GM19099 (cell line): Measurements from ENCODE around the gene TPRA1.

ENCODE experiments used
- POLR2A ChIP-seq: IDR thresholded peaks from 3 replicates; pipeline ENCODE4 v1.6.1; 2011; ENCODE audit warnings: low read depth; ENCODE audit not compliant: insufficient read length; ENCODE audit errors: extremely low read depth

Gene TPRA1

DNA sequence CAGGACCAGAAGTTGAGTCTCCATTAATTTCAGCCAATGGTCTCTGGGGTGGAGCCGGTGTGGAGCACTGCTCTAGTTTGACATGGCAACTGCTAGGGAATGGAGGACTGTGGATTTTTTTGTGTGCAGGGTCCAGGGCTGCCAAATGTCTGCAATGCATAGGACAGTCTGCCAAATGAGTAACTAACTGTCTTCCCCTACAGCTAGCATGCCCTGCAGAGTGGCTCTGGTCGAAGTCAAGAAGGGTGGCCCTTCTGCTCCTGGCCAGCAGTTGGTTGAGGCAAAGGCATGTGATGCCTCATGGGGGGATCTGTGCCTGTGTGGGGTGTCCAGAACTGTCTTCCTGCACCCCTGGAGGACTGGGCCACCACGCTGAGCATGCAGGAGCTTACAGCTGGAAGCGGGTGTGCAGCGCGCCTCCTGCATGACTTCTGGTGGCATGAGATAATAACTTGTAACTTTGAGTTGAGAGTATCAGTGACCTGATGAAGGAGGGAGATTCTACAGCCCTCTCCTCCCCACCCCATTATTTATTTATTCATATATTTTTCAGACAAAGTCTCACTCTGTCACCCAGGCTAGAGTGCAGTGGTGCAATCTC, 4.6 kb downstream of the TPRA1 start:
- TF ChIP-seq POLR2A, result no peak

DNA sequence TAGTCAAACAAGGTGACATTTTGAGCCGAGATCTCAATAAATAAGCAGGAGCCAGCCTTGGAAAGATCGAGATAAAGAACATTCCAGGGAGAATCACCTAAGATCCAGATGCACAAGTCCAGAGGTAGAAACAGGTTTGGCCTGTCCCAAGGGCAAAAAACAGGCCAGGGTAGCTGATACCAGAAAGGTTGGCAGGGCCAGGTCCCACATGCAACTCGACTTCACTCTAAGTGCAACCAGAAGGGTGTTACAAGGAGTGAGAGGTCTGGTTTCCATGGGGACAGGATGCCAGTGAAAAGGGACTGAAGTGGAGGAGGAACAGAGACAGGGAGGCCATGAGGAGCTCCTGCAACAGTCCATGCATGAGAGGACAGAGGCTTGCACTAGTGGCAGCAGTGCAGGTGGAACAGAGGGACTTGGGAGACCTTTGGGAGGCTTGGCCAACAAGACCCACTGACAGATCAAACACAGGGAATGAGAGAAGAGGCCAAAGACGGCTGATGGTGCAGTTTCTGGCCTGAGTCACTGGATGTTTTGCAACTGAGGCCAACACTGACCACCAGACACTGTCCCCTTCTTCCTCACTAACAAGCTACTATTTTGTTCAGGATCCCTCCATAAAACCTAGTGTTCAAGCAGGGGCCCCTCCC, 5.2 kb downstream of the TPRA1 start:
- TF ChIP-seq POLR2A, result no peak

DNA sequence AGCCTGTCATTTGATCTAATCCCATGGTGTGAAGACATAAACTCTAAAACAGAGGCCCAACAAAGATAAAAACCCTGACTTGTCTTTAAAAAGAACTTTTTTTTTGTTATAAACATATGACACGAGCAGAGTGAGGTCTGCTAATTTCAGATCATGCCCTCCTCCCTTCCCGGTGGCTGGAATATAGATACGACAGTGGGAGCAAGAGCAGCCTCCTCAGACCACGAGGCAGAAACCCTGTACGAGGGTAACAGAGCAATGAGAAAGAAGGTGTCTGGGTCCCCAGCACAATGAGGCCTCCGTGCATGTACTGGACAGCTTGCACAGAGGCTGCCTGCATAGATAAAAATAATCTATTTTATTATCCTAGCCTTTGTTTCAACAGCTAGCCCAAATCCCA, 5.8 kb downstream of the TPRA1 start:
- TF ChIP-seq POLR2A, result no peak

DNA sequence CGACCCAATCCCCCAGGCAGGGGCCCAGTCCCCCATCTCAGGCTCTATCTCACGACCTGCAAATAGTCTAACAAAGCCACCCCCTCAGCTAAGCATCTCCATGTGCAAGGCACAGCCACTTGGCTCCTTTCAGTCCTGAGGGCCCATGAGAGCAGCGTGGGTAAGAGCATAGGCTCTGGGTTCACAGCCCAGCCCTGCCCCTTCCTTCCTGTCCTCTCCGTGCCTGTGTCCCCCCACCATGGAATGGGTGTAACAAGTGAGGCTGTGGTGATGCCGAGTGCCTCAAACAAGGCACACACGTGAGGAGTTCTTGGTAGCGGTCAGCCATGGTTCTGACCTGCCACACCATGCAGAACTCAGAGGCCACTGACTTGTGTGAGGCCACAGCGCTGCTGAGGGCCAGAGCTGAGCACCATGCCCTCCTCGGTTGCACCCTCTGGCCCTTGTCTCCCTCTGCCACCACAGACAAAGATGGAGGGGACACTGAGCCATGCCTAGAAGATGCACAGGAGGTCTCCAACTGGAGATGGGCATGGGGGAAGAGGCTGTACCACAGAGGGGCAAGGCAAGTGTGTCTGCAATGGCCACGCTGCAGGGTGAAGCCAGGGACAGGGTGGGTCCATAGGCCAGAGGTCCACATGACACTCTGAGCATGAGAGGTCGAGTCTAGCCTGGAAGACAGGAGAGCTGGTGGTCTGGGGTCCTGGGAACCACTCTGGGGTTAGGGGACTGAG, 10.0 kb downstream of the TPRA1 start:
- TF ChIP-seq POLR2A, result no peak

DNA sequence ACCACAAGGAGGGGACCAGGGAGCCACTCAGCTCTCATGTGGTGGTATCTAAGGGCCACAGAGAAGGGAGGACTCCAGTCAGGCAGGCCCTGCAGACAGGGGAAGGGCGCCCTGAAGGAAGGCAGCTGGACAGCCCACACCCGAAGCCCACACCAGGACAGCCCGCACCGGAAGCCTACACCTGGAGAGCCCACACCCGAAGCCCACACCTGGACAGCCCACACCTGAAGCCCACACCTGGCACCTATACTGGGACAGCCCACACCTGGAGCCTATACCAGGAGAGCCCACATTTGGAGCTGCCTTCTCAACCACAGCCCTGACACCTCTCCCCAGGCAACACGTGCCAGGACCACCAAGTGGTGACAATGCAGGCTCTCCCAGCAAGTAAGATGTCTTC, 11.7 kb downstream of the TPRA1 start:
- TF ChIP-seq POLR2A, result no peak

DNA sequence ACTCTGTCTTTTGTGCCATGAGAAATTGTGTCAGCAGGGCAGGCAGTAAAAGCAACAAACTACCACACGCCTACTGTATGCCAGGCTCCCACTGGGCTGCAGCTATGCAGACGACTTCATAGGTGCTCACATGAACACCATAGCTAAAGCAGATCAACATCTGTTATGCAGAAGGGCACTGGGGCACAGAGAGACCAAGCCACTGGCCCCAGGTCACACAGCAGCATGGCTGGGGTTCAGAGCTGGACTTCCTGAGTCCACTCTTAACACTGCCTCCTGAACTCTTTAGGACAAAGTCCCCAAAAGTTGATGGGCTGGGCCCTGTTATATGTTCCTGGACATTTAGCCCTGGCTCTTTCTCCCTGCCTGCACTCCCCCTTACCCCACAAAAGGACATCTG, 12.4 kb downstream of the TPRA1 start:
- no peak for TF ChIP-seq POLR2A

DNA sequence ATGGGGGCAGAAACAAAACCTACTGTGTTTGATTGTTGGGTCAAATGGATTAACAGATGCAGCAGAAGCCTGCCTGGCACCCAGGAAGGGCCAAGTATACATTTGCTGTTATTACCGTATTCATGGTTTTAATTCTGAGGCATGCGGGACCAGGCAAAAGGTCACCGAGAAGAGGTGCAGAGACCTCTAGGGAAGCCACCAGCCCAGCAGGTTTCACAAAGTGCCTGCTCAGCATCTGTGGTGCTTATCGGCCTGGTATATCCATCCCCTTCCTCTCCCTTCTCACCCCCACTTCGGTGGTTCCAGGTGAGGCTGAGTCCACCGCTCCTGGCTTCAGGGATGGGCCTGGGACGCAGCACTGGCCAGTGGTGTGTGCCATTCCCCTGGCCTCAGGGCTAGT, 13.1 kb downstream of the TPRA1 start:
- no peak for TF ChIP-seq POLR2A

DNA sequence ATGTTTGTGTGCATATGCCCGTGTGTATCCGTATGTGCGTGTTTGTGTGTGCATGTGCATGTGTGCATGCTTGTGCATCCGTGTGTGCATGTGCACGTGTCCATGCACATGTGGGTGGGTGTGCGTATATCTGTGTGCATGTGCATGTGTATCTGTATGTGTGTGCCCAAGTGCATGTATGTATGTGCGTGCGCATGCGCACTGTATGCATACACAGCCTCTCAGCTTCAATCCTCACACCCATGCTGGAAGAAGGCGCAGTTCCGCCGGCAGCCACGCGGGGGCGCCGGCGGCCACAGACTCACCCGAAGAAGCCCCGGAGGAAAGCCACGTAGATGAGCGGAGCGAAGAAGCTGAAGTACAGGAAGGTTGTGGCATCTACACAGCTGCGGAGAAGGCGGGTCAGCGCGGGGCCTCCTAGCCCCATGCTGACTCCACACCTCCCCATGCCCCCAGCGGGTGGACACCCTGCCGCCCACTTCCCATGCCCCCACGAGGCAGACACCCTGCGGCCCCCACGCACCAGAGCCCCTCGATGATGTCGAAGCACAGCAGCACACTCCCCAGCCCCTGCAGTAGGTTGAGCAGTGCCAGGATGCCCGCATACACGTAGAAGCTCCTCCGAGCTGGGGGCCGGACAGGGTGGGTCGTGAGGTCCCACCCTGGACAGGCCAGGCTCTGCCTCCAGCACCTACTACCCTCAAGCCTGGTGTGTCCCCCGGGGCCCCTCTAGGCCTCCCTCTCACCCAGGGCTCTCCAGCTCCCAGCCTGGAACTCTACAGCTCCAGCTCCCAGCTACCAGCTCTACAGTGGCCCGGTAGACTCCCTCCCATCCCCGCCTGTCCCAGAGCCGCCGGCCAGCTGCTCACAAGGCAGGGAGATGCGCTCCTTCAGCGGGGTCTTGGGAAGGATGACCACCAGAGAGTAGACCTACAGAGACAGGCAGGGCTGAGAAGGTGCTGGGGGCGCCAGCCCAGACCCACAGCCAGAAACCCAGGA, 15.4 kb downstream of the TPRA1 start:
- TF ChIP-seq POLR2A, result no peak

DNA sequence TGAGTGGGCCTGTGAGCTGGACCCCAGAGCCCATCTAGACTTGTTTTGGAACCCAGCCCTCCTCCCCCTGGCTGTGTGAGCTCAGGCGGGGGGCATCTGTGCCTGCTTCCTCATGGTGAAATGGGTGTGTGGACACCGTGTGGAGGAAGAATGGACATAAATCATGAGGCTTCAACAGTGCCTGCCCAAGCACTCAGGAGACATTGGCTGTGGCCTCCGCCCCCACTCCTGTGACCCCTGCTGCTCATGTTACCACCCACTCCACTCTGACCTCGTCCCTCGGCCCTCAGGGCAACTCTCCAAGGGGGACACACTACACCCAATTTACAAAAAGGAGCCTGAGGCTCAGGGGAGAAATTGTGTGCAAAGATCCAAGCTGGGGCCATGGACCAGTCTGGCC, 16.6 kb downstream of the TPRA1 start:
- no peak for TF ChIP-seq POLR2A

DNA sequence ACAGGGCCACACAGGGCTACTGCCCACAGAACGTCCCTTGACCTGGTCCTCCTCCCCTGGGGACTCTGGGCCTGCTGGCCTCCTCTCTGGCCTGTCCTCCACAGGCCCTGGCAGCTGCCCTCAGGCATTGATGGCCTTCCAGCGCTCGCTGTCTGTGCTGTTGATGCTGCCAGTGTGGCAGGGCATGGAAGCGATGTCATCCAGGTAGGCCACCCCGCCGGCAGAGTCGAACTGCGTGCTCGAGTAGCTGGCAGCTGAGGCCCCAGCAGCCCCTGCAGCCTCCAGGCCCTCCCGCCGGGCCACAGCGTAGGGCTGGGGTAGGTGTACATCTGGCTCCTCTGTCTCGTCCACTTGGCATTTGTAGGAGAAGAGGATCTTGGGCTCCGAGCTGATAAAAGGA, 17.1 kb downstream of the TPRA1 start:
- TF ChIP-seq POLR2A, result no peak

DNA sequence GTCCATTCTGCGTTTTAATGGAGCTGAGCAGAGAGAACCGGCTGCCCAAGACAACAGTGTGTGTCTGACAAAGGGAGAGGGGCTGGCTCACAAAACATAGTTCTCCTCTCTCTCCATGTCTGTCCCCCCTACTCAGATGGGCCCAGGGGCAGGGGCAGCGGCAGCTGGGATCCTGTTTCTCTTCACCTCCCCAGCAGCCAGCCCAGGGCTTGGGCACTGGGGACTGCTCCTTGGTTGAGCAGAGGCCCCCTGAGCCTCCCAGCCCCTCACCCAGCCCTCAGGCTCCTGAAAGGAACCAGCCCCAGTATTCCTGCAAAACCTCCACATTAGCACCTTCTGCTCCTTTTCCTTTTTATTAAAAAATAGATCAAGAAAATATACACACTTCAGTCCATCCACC, 17.8 kb downstream of the TPRA1 start:
- TF ChIP-seq POLR2A, result no peak

DNA sequence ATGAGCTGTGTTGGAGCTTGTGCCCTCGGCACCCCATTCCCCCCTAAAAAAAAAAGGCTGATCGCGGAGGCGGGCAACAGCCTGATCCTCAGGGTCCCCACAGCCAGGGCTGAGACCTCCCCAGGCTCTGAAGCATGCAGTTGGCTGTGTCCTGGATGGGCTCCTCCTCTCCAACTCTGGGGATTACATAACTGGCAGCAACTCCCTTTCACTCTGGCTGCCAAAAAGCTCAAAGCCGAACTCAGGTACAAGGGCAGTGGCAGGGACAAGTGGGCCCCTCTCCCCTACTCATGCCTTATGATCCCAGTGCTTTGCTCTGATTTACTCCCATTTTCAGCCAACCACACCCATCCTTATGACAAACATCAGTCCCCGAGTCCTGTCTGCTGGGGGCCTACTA, 18.3 kb downstream of the TPRA1 start:
- TF ChIP-seq POLR2A, result no peak

DNA sequence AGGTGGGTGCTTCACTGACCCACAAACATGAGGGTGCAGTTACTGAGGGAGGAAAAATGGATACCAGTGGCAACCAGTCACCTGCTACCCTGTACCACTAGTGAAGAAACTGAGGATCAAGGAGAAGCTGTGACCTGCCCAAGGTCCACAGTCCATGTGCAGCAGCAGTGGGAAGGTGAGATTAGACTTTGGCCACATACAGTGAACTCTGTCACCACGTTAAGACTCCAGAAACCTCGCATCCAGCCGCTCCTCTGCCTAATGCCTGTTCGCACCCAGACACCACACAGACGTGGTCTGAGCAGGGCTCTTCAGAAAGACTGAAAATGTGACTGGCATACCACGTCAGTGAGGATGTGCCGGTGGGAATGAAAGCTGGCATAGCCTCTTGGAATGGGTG, 20.0 kb downstream of the TPRA1 start:
- TF ChIP-seq POLR2A, result no peak

DNA sequence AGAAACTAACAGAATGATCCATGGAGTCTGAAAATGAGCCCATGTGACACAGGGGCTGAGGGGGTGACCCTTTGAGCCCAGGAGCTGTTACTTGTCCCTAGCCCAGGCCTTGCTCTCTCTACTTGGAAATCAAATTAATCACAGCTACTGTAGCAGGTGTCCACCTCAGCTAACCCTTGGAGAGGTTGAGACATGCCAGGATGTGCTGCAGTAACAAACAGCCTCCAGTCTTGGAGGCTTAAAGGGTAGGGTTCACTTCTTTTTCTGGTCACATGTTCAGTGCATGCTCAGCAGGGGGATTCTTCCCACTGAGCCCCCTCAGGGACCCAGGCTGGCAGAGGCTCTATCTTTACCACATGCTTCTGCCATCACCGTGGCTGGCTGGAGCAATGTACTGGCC, 21.4 kb downstream of the TPRA1 start:
- no peak for TF ChIP-seq POLR2A

DNA sequence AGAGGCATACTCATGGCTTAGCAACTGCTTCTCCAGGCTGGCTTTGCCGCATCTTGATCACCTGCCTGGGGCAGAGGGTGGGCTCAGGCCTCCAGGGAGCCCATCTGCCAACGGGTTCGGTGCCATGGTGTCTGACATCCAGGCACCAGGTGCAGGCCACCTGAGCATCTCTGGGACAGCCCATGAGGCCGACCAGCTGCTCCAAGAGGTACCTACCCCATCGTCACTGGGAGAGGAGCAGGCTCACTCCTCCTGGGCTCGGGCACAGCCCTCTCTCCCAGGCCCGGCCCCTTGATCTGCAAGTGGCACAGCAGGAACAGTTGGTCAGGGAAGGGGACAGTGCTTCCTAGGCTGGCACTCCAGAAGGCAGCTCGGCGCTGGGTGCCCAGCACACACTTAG, 21.9 kb downstream of the TPRA1 start:
- TF ChIP-seq POLR2A, result no peak
